ENCODE results near the gene OPRL1.

- no peak for TF ChIP-seq CTCF (IDR thresholded peaks at IDR 0.05)
- TF ChIP-seq POLR2A (IDR thresholded peaks at IDR 0.05), result no peak
Measured at GRCh38 chr20:64032706-64033624, 46.9 kb upstream of the OPRL1 start.

All from lower leg skin (tissue), 3 donors.